Measurements from ENCODE around the gene DUSP7. TPM values are rescaled to one million over a fixed set of nuclear protein-coding genes. Genes with fewer than 3 reads are reported as not detected.

The DUSP7 gene
- total and polyA plus RNA-seq, 2 experiments from 2014 or later = 6.4 to 13.1 TPM

DNA sequence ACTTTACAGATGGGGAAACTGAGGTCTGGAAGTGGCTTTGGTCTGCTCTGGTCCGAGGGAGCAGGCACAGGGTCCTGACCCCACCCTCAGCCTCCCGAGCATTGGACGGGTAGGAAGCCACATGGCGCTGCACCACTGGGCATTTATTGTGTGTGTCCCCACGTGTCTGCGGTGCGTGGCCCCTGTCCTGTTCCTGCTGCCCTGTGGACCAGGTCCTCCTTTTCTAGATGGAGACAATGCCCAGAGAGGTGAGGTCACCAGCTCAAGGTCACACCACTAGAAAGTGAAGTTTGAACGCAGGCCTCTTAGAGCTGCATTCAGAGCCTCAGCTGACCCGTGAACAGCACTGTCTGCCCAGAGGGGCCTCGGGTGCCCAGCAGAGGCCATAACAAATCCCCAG lies 26.8 kb downstream of the DUSP7 start:
- H2AFZ ChIP-seq = no peak overlapping the region
- no peak for TF ChIP-seq EZH2 (IDR thresholded peaks at IDR 0.05; ENCODE audit: borderline replicate concordance)
- TF ChIP-seq, protein P1, sequence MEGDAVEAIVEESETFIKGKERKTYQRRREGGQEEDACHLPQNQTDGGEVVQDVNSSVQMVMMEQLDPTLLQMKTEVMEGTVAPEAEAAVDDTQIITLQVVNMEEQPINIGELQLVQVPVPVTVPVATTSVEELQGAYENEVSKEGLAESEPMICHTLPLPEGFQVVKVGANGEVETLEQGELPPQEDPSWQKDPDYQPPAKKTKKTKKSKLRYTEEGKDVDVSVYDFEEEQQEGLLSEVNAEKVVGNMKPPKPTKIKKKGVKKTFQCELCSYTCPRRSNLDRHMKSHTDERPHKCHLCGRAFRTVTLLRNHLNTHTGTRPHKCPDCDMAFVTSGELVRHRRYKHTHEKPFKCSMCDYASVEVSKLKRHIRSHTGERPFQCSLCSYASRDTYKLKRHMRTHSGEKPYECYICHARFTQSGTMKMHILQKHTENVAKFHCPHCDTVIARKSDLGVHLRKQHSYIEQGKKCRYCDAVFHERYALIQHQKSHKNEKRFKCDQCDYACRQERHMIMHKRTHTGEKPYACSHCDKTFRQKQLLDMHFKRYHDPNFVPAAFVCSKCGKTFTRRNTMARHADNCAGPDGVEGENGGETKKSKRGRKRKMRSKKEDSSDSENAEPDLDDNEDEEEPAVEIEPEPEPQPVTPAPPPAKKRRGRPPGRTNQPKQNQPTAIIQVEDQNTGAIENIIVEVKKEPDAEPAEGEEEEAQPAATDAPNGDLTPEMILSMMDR (IDR thresholded peaks at IDR 0.05; ENCODE audit: poor library complexity) = no peak
- TF ChIP-seq EZH2phosphoT487 (IDR thresholded peaks at IDR 0.05; ENCODE audit: low read depth, severe bottlenecking, unreplicated experiment) = no peak
- peaks cover 8% of the 10 kb centered on the region for H3K4me1 ChIP-seq (ENCODE audit: insufficient read depth)
- no peaks in the 10 kb centered on the region for H3K9me2 ChIP-seq (replicated peaks; ENCODE audit: insufficient read depth)
- H3K36me3 ChIP-seq (replicated peaks; ENCODE audit: insufficient read depth, low read depth) = no peaks in the 10 kb centered on the region
- H3K4me3 ChIP-seq = no peak overlapping the region
- H3K27ac ChIP-seq = no peak overlapping the region
- H4K20me1 ChIP-seq (ENCODE audit: insufficient read depth, poor library complexity, severe bottlenecking) = no peaks in the 10 kb centered on the region
- WGBS (ENCODE audit: low lambda C conversion rate, missing lambda C conversion rate) = 88% methylated on average over 10 of the region's 10 CpGs
- no peak overlapping the region for H3K4me2 ChIP-seq
- DNase-seq (ENCODE audit: low spot score) = no peak
- H3K9me3 ChIP-seq (ENCODE audit: low read depth) = no peaks in the 10 kb centered on the region
- H3K79me2 ChIP-seq = no peaks in the 10 kb centered on the region
- no peaks in the 10 kb centered on the region for H3K27me3 ChIP-seq

DNA sequence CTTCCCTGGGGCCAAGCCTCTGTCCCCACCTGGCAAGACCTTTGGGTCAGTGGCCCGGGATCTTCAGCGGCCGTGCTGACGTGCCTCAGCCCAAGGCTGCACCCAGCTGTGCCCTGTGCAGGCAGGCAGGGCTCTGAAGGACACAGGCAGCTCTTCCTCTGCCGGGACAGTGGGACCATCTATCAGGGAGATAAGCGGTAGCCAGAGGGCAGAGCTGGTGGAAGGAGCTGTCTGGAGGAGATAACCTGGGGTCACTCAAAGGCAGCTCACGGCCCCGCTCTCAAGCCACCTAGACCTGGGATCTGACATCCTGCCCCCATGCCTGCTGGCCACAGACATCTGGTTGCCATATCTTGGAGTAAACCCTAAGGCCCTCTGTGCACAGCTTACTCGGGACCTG lies 27.3 kb downstream of the DUSP7 start:
- H3K4me1 ChIP-seq (ENCODE audit: insufficient read depth) = peaks cover 8% of the 10 kb centered on the region
- no peaks in the 10 kb centered on the region for H4K20me1 ChIP-seq (ENCODE audit: insufficient read depth, poor library complexity, severe bottlenecking)
- H3K4me2 ChIP-seq = no peak overlapping the region
- no peak for DNase-seq (ENCODE audit: low spot score)
- no peak overlapping the region for H3K4me3 ChIP-seq
- no peaks in the 10 kb centered on the region for H3K9me2 ChIP-seq (replicated peaks; ENCODE audit: insufficient read depth)
- H3K27me3 ChIP-seq = no peaks in the 10 kb centered on the region
- H2AFZ ChIP-seq = no peak overlapping the region
- TF ChIP-seq, protein P1 (IDR thresholded peaks at IDR 0.05; ENCODE audit: poor library complexity) = no peak
- TF ChIP-seq EZH2 (IDR thresholded peaks at IDR 0.05; ENCODE audit: borderline replicate concordance) (no peak), EZH2phosphoT487 (IDR thresholded peaks at IDR 0.05; ENCODE audit: low read depth, severe bottlenecking, unreplicated experiment) (no peak)
- H3K79me2 ChIP-seq = no peaks in the 10 kb centered on the region
- no peak overlapping the region for H3K27ac ChIP-seq
- no peaks in the 10 kb centered on the region for H3K36me3 ChIP-seq (replicated peaks; ENCODE audit: insufficient read depth, low read depth)
- 74% methylated on average over 9 of the region's 9 CpGs for WGBS (ENCODE audit: low lambda C conversion rate, missing lambda C conversion rate)
- no peaks in the 10 kb centered on the region for H3K9me3 ChIP-seq (ENCODE audit: low read depth)

DNA sequence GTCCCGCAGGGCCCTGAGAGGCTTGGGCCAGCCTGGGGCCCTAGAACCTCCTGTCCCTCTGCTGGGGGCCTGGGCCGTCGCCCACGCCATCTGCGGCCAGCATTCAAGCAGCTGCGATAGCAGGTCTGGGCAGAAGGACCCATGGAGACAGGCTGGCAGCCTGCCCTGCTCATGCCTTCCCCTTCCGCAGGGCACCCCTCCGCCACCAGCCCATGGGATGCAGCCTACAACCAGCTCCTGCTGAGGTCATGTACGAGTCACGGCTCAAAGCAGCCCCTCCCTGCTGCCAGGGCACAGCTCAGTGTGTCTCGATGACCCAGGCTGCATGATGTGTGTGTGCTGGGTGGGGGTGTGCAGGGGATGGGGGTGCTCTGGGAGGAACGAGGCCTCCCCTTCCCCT lies 27.8 kb downstream of the DUSP7 start:
- no peaks in the 10 kb centered on the region for H3K79me2 ChIP-seq
- H3K4me3 ChIP-seq = no peak overlapping the region
- WGBS (ENCODE audit: low lambda C conversion rate, missing lambda C conversion rate) = 85% methylated on average over 12 of the region's 12 CpGs
- no peak overlapping the region for H3K4me2 ChIP-seq
- H4K20me1 ChIP-seq (ENCODE audit: insufficient read depth, poor library complexity, severe bottlenecking) = no peaks in the 10 kb centered on the region
- no peak for DNase-seq (ENCODE audit: low spot score)
- no peaks in the 10 kb centered on the region for H3K9me2 ChIP-seq (replicated peaks; ENCODE audit: insufficient read depth)
- H3K4me1 ChIP-seq (ENCODE audit: insufficient read depth) = peaks cover 8% of the 10 kb centered on the region
- no peak overlapping the region for H2AFZ ChIP-seq
- no peaks in the 10 kb centered on the region for H3K36me3 ChIP-seq (replicated peaks; ENCODE audit: insufficient read depth, low read depth)
- TF ChIP-seq EZH2phosphoT487 (IDR thresholded peaks at IDR 0.05; ENCODE audit: low read depth, severe bottlenecking, unreplicated experiment) = no peak
- TF ChIP-seq EZH2 (IDR thresholded peaks at IDR 0.05; ENCODE audit: borderline replicate concordance) = no peak
- TF ChIP-seq, protein P1 (IDR thresholded peaks at IDR 0.05; ENCODE audit: poor library complexity) = no peak
- no peaks in the 10 kb centered on the region for H3K27me3 ChIP-seq
- H3K27ac ChIP-seq = no peak overlapping the region
- no peaks in the 10 kb centered on the region for H3K9me3 ChIP-seq (ENCODE audit: low read depth)

DNA sequence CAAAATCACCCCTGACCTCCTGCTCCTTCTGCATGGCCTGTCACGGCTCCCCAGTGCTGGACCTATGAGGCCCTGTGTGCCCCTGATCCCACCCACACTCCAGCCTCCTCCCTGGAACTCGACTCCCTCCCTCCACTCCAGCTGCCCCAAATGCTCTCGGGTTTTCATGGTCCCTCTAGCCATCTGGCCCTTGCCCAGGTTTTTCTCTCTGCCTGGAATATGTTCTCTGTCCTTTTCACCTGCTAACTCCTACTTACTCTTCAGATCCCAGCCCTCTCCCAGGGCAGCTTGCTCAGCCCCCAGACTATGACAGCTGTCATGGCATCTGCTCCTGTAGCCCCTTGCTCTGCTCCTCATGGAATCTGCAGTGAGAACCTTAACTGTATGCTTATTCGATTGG lies 30.3 kb downstream of the DUSP7 start:
- no peak overlapping the region for H2AFZ ChIP-seq
- no peak for DNase-seq (ENCODE audit: low spot score)
- no peaks in the 10 kb centered on the region for H3K36me3 ChIP-seq (replicated peaks; ENCODE audit: insufficient read depth, low read depth)
- TF ChIP-seq EZH2phosphoT487 (IDR thresholded peaks at IDR 0.05; ENCODE audit: low read depth, severe bottlenecking, unreplicated experiment) (no peak), EZH2 (IDR thresholded peaks at IDR 0.05; ENCODE audit: borderline replicate concordance) (no peak)
- TF ChIP-seq, protein P1 (IDR thresholded peaks at IDR 0.05; ENCODE audit: poor library complexity) = no peak
- 62% methylated on average over 4 of the region's 4 CpGs for WGBS (ENCODE audit: low lambda C conversion rate, missing lambda C conversion rate)
- H4K20me1 ChIP-seq (ENCODE audit: insufficient read depth, poor library complexity, severe bottlenecking) = no peaks in the 10 kb centered on the region
- no peak overlapping the region for H3K4me2 ChIP-seq
- H3K4me3 ChIP-seq = no peak overlapping the region
- no peaks in the 10 kb centered on the region for H3K27me3 ChIP-seq
- no peak overlapping the region for H3K27ac ChIP-seq
- H3K9me2 ChIP-seq (replicated peaks; ENCODE audit: insufficient read depth) = no peaks in the 10 kb centered on the region
- no peaks in the 10 kb centered on the region for H3K9me3 ChIP-seq (ENCODE audit: low read depth)
- no peaks in the 10 kb centered on the region for H3K4me1 ChIP-seq (ENCODE audit: insufficient read depth)
- no peaks in the 10 kb centered on the region for H3K79me2 ChIP-seq

Data from hepatocyte (in vitro differentiated cells).